B cell (primary cell): ENCODE data around the gene PDZRN4. TPM values are rescaled to one million over a fixed set of nuclear protein-coding genes. Genes with fewer than 3 reads are reported as not detected.

Experiments
- ATAC-seq: fragments of 200-7000 bp; cut with Tn5 transposase; one replicate; pipeline ENCODE4 v1.10.0; 2021; ENCODE audit warnings: low read depth, mild to moderate bottlenecking, moderate number of reproducible peaks, moderate library complexity
- CTCF ChIA-PET: fragments of 350-600 bp; sonication (Branson Sonifier 250); formaldehyde crosslinking; loops from one replicate; lab custom pipeline; 2021; ENCODE audit warnings: antibody characterized with exemption, inconsistent platforms; lab: Charles Lee
- POLR2A ChIA-PET: fragments of 350-600 bp; sonication (Branson Sonifier 250); formaldehyde crosslinking; loops from one replicate; lab custom pipeline; 2021; ENCODE audit warnings: antibody characterized with exemption; lab: Charles Lee
- DNase-seq: peaks from one replicate; pipeline ENCODE4 v3.0.0; 2013
- H2AFZ ChIP-seq: 2 replicates; pipeline ENCODE4 v1.6.1; 2012; ENCODE audit warnings: mild to moderate bottlenecking, low read depth, low read length; ENCODE audit not compliant: insufficient read depth, poor library complexity, severe bottlenecking
- H3K27ac ChIP-seq, 2 donors: 1 replicate in 1 of 2; 2 replicates in 1 of 2; pipeline ENCODE4 v1.5.1; 2012 to 2013; ENCODE audit warnings: low read length in 2 of 2, mild to moderate bottlenecking in 2 of 2, moderate library complexity in 1 of 2
- H3K27me3 ChIP-seq, 4 experiments: fragments of 200-600 bp in 1 of 4; sonication (generic) in 1 of 4; replicated peaks in 1 of 4; 1 replicate in 2 of 4; 2 replicates in 2 of 4; pipeline versions ENCODE4 v1.6.1 to v1.7.0; 2013 to 2016; ENCODE audit warnings: low read length in 3 of 4, mild to moderate bottlenecking in 2 of 4, mixed read lengths in 1 of 4, moderate library complexity in 1 of 4; ENCODE audit not compliant: insufficient read depth in 4 of 4, control insufficient read depth in 3 of 4; ENCODE audit errors: control extremely low read depth in 1 of 4
- H3K36me3 ChIP-seq, 2 experiments: replicated peaks in 1 of 2; 1 replicate in 1 of 2; 2 replicates in 1 of 2; pipeline versions ENCODE4 v1.6.1 to v1.7.1; 2013; ENCODE audit warnings: low read length in 1 of 2; ENCODE audit not compliant: insufficient read depth in 2 of 2, control insufficient read depth in 1 of 2; ENCODE audit errors: control extremely low read depth in 1 of 2, extremely low read depth in 1 of 2
- H3K4me1 ChIP-seq, 2 donors: fragments of 200-600 bp in 1 of 2; sonication (generic) in 1 of 2; 1 replicate in 1 of 2; 2 replicates in 1 of 2; pipeline versions ENCODE4 v1.5.1 to v1.6.1; 2013 to 2017; ENCODE audit warnings: low read length in 2 of 2; ENCODE audit not compliant: control insufficient read depth in 2 of 2, insufficient read depth in 2 of 2
- H3K4me2 ChIP-seq: replicated peaks from 2 replicates; pipeline ENCODE3; 2012; ENCODE audit warnings: mild to moderate bottlenecking, low read depth, low read length; ENCODE audit not compliant: poor library complexity, severe bottlenecking
- H3K4me3 ChIP-seq, 5 experiments: fragments of 200-600 bp in 1 of 5; sonication (generic) in 1 of 5; 1 replicate in 3 of 5; 2 replicates in 2 of 5; pipeline versions ENCODE4 v1.5.1 to v1.7.0; 2011 to 2016; ENCODE audit warnings: low read length in 4 of 5, mild to moderate bottlenecking in 4 of 5, low read depth in 2 of 5, control low read depth in 1 of 5, moderate library complexity in 1 of 5; ENCODE audit not compliant: insufficient read depth in 1 of 5; ENCODE audit errors: control extremely low read depth in 1 of 5, extremely low read depth in 1 of 5
- H3K79me2 ChIP-seq: fragments of 200-600 bp; sonication (generic); one replicate; pipeline ENCODE4 v1.6.0; 2016; ENCODE audit warnings: low read length; ENCODE audit not compliant: control insufficient read depth, insufficient read depth
- H3K9ac ChIP-seq: fragments of 200-600 bp; sonication (generic); 2 replicates; pipeline ENCODE4 v1.6.1; 2017; ENCODE audit warnings: mild to moderate bottlenecking, low read length, moderate library complexity
- H3K9me3 ChIP-seq, 3 donors: one replicate each; pipeline versions ENCODE4 v1.6.1 to v1.7.1; 2013; ENCODE audit warnings: low read length in 2 of 3; ENCODE audit not compliant: control insufficient read depth in 2 of 3, insufficient read depth in 1 of 3; ENCODE audit errors: control extremely low read depth in 1 of 3
- H4K20me1 ChIP-seq: 2 replicates; pipeline ENCODE4 v1.6.0; 2012; ENCODE audit warnings: mild to moderate bottlenecking, low read length; ENCODE audit not compliant: insufficient read depth, control insufficient read depth, poor library complexity, severe bottlenecking
- H3K27ac Mint-ChIP-seq: one replicate; pipeline ENCODE4 v1.8.0; 2021; ENCODE audit warnings: mixed read lengths
- H3K27me3 Mint-ChIP-seq: one replicate; pipeline ENCODE4 v1.8.0; 2021; ENCODE audit warnings: mixed read lengths
- H3K4me1 Mint-ChIP-seq: one replicate; pipeline ENCODE4 v1.8.0; 2021; ENCODE audit warnings: mixed read lengths
- H3K4me3 Mint-ChIP-seq: one replicate; pipeline ENCODE4 v1.8.0; 2021; ENCODE audit warnings: mixed read lengths
- H3K9me3 Mint-ChIP-seq: one replicate; pipeline ENCODE4 v1.8.0; 2022; ENCODE audit warnings: mixed read lengths; ENCODE audit not compliant: insufficient read depth
- CTCF ChIP-seq: fragments of 200-600 bp; IDR thresholded peaks from one replicate; pipeline ENCODE4 v1.8.0; 2022; ENCODE audit warnings: antibody characterized with exemption, mild to moderate bottlenecking
- EZH2 ChIP-seq: IDR thresholded peaks from 2 replicates; pipeline ENCODE4 v1.6.1; 2012; ENCODE audit warnings: borderline replicate concordance, low read depth, mild to moderate bottlenecking, moderate library complexity, low read length; ENCODE audit not compliant: insufficient read depth, poor library complexity, severe bottlenecking
- WGBS: methylation state at CpG from one replicate; pipeline ENCODE4 v1.1.5; 2013; ENCODE audit warnings: missing lambda C conversion rate; ENCODE audit not compliant: insufficient coverage; 5-methylcytosine and 5-hydroxymethylcytosine counted together
- intact Hi-C: fragments of 100-400 bp; cut with micrococcal nuclease; formaldehyde crosslinking; loops from one replicate; pipeline ENCODE4 v1.10.0; 2022
- polyA plus RNA-seq: library from polyadenylated mRNA; depleted of rRNA; stranded (reverse); fragments of >200 nt; gene quantifications from 2 replicates; pipeline ENCODE4 v1.2.3, GENCODE V29; 2012
- total RNA-seq, 2 donors: library from RNA; stranded (reverse); fragments of 120-200 nt in 1 of 2; gene quantifications; 1 replicate in 1 of 2; 2 replicates in 1 of 2; pipeline versions ENCODE4 v1.2.3 to v1.2.4, GENCODE V29; 2013 to 2022

The PDZRN4 gene
- total and polyA plus RNA-seq, 2 donors (not counting 1 experiment from before 2014, with no cell fraction given), result not detected

- no peak for ATAC-seq
- Histone ChIP-seq H3K79me2 (no peaks in the 10 kb centered on the region), H2AFZ (no peak overlapping the region), H3K4me2 (no peak overlapping the region), H3K4me3 (no peak overlapping the region), H3K9me3 (peaks cover 0 to 1% (median 0%) of the 10 kb centered on the region in 3 donors), H3K9ac (no peak overlapping the region), H3K36me3 (no peaks in the 10 kb centered on the region), H4K20me1 (no peaks in the 10 kb centered on the region), H3K27ac (no peak overlapping the region), H3K4me1 (no peaks in the 10 kb centered on the region), H3K27me3 (no peaks in the 10 kb centered on the region)
- CTCF ChIA-PET, result no interaction called here
- no peak overlapping the region for H3K4me3 Mint-ChIP-seq
- no peak for TF ChIP-seq EZH2
- no peak for TF ChIP-seq CTCF
- no peaks in the 10 kb centered on the region for H3K9me3 Mint-ChIP-seq
- no peak for DNase-seq
- intact Hi-C loops, result no loop called here
- H3K27me3 Mint-ChIP-seq, result no peaks in the 10 kb centered on the region
- WGBS, result no CpG with 5 or more reads among the region's 8 CpGs
- POLR2A ChIA-PET, result no interaction called here
- H3K27ac Mint-ChIP-seq, result no peak overlapping the region
- no peaks in the 10 kb centered on the region for H3K4me1 Mint-ChIP-seq
These were observed 156.8 kb downstream of the PDZRN4 start for GRCh38 chr12:41344776-41345470.

GRCh38 chr12:41348198-41348597 is 160.1 kb downstream of the PDZRN4 start:
- Mint-ChIP-seq H3K9me3 (peaks cover 5% of the 10 kb centered on the region), H3K4me1 (no peaks in the 10 kb centered on the region), H3K27me3 (no peaks in the 10 kb centered on the region), H3K4me3 (no peak overlapping the region), H3K27ac (no peak overlapping the region)
- POLR2A ChIA-PET, result no interaction called here
- no peak overlapping the region for H3K27ac ChIP-seq
- no peak overlapping the region for H3K4me3 ChIP-seq
- no CpG with 5 or more reads among the region's 1 CpG for WGBS
- H3K4me1 ChIP-seq, result no peaks in the 10 kb centered on the region
- peaks cover 0 to 1% (median 0%) of the 10 kb centered on the region in 3 donors for H3K9me3 ChIP-seq
- DNase-seq, result no peak
- CTCF ChIA-PET, result no interaction called here
- no peak for TF ChIP-seq CTCF
- no peak for TF ChIP-seq EZH2
- no peaks in the 10 kb centered on the region for H4K20me1 ChIP-seq
- H3K36me3 ChIP-seq, result no peaks in the 10 kb centered on the region
- H3K4me2 ChIP-seq, result no peak overlapping the region
- no peaks in the 10 kb centered on the region for H3K27me3 ChIP-seq
- no peaks in the 10 kb centered on the region for H3K79me2 ChIP-seq
- H3K9ac ChIP-seq, result no peak overlapping the region
- intact Hi-C loops, result no loop called here
- H2AFZ ChIP-seq, result no peak overlapping the region
- no peak for ATAC-seq
